Neural progenitor cell (in vitro differentiated cells): ENCODE data around the gene LIPN.

Experiments
- EZH2 ChIP-seq: fragments of 200-600 bp; sonication (generic); IDR thresholded peaks from 2 replicates; pipeline ENCODE4 v1.6.1; 2017; ENCODE audit warnings: antibody characterized with exemption, mild to moderate bottlenecking, moderate library complexity
- EZH2phosphoT487 ChIP-seq: fragments of 200-600 bp; sonication (generic); IDR thresholded peaks from 2 replicates; pipeline ENCODE4 v1.6.1; 2017; ENCODE audit warnings: antibody characterized with exemption
- TF ChIP-seq, protein P1 (sequence below): fragments of 200-600 bp; sonication (generic); IDR thresholded peaks from 2 replicates; pipeline ENCODE4 v1.5.1; 2017; ENCODE audit warnings: antibody characterized with exemption, mild to moderate bottlenecking

DNA sequence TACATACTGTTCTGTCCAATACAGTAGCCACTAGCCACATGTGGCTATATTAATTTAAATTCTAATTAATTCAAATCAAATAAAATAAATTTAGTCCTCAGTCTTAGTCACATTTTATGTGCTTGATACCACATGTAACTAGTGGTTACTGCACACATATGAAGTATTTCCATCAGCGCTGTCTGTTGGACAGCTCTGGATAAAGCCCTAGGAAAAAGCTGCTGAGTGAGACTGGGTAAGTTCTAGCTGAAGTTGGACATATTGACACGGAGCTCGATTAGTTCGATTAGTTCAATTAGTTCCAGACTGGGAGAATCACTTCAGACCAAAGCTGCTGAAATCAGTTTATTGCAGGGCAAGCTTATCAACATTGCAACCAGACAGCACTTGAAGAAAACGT lies 27.6 kb downstream of the LIPN start:
- TF ChIP-seq, protein P1, sequence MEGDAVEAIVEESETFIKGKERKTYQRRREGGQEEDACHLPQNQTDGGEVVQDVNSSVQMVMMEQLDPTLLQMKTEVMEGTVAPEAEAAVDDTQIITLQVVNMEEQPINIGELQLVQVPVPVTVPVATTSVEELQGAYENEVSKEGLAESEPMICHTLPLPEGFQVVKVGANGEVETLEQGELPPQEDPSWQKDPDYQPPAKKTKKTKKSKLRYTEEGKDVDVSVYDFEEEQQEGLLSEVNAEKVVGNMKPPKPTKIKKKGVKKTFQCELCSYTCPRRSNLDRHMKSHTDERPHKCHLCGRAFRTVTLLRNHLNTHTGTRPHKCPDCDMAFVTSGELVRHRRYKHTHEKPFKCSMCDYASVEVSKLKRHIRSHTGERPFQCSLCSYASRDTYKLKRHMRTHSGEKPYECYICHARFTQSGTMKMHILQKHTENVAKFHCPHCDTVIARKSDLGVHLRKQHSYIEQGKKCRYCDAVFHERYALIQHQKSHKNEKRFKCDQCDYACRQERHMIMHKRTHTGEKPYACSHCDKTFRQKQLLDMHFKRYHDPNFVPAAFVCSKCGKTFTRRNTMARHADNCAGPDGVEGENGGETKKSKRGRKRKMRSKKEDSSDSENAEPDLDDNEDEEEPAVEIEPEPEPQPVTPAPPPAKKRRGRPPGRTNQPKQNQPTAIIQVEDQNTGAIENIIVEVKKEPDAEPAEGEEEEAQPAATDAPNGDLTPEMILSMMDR: no peak
- TF ChIP-seq EZH2 (no peak), EZH2phosphoT487 (no peak)
